GM12874 (cell line): ENCODE measurements around the gene SUSD1.

Source experiments
- CTCF ChIP-seq: IDR thresholded peaks from 2 replicates; pipeline ENCODE4 v1.5.1; 2011; ENCODE audit warnings: low read depth, mild to moderate bottlenecking, control low read depth, low read length, moderate library complexity; ENCODE audit not compliant: insufficient read depth

Gene SUSD1

DNA sequence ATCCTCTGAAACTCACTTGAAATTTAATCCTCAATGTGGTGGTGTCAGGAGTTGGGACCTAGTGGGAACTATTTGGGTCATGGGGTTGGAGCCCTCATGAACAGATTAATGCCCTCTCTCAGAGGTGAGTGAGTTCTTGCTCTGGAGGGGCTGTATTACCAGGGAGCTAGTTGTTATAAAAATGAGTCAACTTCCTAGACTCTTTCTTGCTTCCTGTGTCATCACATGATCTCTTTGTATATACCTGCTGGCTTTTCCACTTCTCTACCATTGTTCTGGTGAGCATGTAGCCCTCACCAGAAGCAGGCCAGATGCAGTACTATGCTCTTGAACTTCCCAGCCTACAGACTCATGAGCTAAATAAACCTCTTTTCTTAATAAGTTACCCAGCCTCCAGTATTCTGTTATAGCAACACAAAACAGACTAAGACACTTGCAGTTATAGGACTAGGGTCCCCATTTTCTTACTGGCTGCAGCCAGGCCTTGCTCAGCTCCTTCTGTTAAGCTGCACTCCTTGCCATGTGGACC is 127.5 kb downstream of the SUSD1 start:
- TF ChIP-seq CTCF = no peak

- TF ChIP-seq CTCF = no peak
Observed at GRCh38 chr9:112046181-112046580, 128.9 kb downstream of the SUSD1 start.

GRCh38 chr9:112044881-112045280 is 130.2 kb downstream of the SUSD1 start:
- TF ChIP-seq CTCF = no peak

- TF ChIP-seq CTCF = no peak
Observed at GRCh38 chr9:112044186-112044585, 130.9 kb downstream of the SUSD1 start.

DNA sequence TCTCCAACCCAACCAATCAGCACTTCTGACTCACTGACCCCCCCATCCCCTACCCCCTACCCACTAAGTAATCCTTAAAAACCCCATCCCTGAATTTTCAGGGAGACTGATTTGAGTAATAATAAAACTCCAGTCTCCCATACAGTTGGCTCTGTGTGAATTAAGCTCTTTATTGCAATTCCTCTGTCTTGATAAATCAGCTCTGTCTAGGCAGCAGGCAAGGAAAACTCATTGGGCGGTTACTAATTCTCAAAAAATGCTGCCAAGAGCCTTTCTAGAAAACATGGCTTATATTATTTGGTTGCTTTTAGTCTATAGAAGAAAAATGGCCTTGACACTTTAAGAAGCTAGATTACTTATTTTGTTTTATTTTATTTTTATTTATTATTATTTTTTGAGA is 131.7 kb downstream of the SUSD1 start:
- TF ChIP-seq CTCF = no peak

- TF ChIP-seq CTCF = no peak
Observed at GRCh38 chr9:112042769-112043168, 132.3 kb downstream of the SUSD1 start.

- TF ChIP-seq CTCF = no peak
Observed at GRCh38 chr9:112042244-112042638, 132.9 kb downstream of the SUSD1 start.
